Measurements from ENCODE around the gene PARD6A. TPM values are rescaled to one million over a fixed set of nuclear protein-coding genes. Genes with fewer than 3 reads are reported as not detected.

Gene PARD6A
- polyA plus RNA-seq, 1 donor from 2014 or later = 18.5 TPM

GRCh38 chr16:67659675-67660563 lies 841 bp upstream of the PARD6A start, which contains the start of gene ACD:
ACD (minus strand) TSS chr16:67660260; CDS start chr16:67660220, 40 bp downstream.
- H3K4me3 Mint-ChIP-seq = peak within 1 kb of the TSS; percentile 92 to 99 (median 98)
- H3K27ac Mint-ChIP-seq = peak within 1 kb of the TSS; percentile 96 to 98 (median 97)
- H3K9me3 Mint-ChIP-seq = no peaks in the 10 kb centered on the region
- peaks cover 0 to 11% (median 5%) of the 10 kb centered on the region in 3 donors for H3K4me1 Mint-ChIP-seq
- no peaks in the 10 kb centered on the region for H3K27me3 Mint-ChIP-seq
- peaks cover 2% of the 10 kb centered on the region for H3K36me3 Mint-ChIP-seq

DNA sequence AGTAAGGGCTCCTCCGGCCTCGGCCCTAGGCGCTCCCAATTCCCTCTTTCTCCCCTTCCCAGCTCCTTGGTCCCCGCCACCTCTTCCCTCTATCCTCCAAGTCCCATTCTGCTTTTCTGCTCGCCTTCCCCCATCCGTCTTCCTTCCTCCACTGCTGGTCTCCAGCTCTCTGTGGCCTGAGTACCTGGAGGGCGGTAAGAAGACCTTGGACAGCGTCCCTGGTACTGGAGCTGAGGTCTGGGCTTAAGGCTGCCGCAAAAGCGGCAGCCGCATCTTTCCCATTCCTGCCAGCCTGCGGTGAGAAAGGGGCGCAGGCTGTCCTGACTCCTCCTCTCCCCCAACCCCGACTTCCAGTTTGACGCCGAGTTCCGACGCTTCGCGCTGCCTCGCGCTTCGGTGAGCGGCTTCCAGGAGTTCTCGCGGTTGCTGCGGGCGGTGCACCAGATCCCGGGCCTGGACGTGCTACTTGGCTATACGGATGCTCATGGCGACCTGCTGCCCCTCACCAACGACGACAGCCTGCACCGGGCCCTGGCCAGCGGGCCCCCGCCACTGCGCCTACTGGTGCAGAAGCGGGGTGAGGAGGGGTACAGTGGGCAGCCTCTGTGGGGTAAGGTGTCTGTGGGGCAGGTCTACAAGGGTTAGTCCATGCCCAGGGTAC lies 471 bp downstream of the PARD6A start:
- Mint-ChIP-seq H3K4me1 (peaks cover 0 to 15% (median 0%) of the 10 kb centered on the region in 3 donors), H3K27ac (peak overlapping the region; percentile 93 to 97 (median 96))

GRCh38 chr16:67661886-67662652 lies 1.3 kb downstream of the PARD6A start:
- H3K9me3 Mint-ChIP-seq = no peaks in the 10 kb centered on the region
- H3K4me1 Mint-ChIP-seq = peaks cover 0 to 16% (median 2%) of the 10 kb centered on the region in 3 donors
- H3K36me3 Mint-ChIP-seq = peaks cover 2% of the 10 kb centered on the region
- no peaks in the 10 kb centered on the region for H3K27me3 Mint-ChIP-seq
- peak overlapping the region in 3 of 4 donors; percentile 16 to 98 (median 63) for H3K4me3 Mint-ChIP-seq
- peak overlapping the region; percentile 50 to 97 (median 93) for H3K27ac Mint-ChIP-seq

More for the DNA sequence above, 471 bp downstream of the PARD6A start:
- Mint-ChIP-seq H3K9me3 (no peaks in the 10 kb centered on the region), H3K4me3 (peak overlapping the region; percentile 91 to 98 (median 94)), H3K36me3 (peaks cover 2% of the 10 kb centered on the region), H3K27me3 (no peaks in the 10 kb centered on the region)

DNA sequence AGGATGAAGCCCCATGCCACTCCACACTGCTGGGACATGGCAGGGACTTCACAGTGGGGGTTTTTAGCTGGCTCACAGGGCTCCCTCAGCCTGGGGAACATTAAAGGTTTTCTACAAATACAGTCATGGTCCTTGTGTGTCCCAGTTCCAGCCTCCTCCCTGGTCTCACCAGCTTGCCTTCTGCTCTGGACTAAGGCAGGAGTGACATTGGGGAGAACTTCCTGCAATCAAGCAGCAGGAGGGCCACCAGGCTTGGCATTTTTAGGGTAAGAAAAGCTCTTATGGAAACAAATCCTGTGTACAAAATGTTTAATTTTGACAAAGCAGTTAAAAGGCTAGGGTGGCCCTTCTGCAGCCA lies 1.9 kb downstream of the PARD6A start:
- H3K4me3 Mint-ChIP-seq = peak overlapping the region in 2 of 4 donors; percentile 41 to 98
- peak overlapping the region in 2 of 3 donors; percentile 50 to 97 for H3K27ac Mint-ChIP-seq
- peaks cover 0 to 17% (median 5%) of the 10 kb centered on the region in 3 donors for H3K4me1 Mint-ChIP-seq
- peaks cover 2% of the 10 kb centered on the region for H3K36me3 Mint-ChIP-seq
- no peaks in the 10 kb centered on the region for H3K9me3 Mint-ChIP-seq
- no peaks in the 10 kb centered on the region for H3K27me3 Mint-ChIP-seq

GRCh38 chr16:67663151-67663876 lies 2.6 kb downstream of the PARD6A start:
- Mint-ChIP-seq H3K36me3 (peaks cover 2% of the 10 kb centered on the region), H3K9me3 (no peaks in the 10 kb centered on the region), H3K27me3 (no peaks in the 10 kb centered on the region), H3K4me1 (peaks cover 5 to 20% (median 8%) of the 10 kb centered on the region in 3 donors), H3K4me3 (peak overlapping the region in 2 of 4 donors; percentile 41 to 70), H3K27ac (peak overlapping the region in 1 of 3 donors; percentile 97)

- Mint-ChIP-seq H3K27me3 (no peaks in the 10 kb centered on the region), H3K27ac (peak overlapping the region in 2 of 3 donors; percentile 17 to 97), H3K4me1 (peaks cover 10 to 23% (median 11%) of the 10 kb centered on the region in 3 donors), H3K4me3 (peak overlapping the region in 2 of 4 donors; percentile 3 to 70), H3K9me3 (no peaks in the 10 kb centered on the region), H3K36me3 (peaks cover 2% of the 10 kb centered on the region)
Observed at GRCh38 chr16:67663877-67664222, 3.1 kb downstream of the PARD6A start.

- H3K27ac Mint-ChIP-seq = peak overlapping the region in 2 of 3 donors; percentile 17 to 97
- no peaks in the 10 kb centered on the region for H3K9me3 Mint-ChIP-seq
- no peaks in the 10 kb centered on the region for H3K27me3 Mint-ChIP-seq
- peak overlapping the region in 3 of 4 donors; percentile 3 to 70 (median 30) for H3K4me3 Mint-ChIP-seq
- H3K36me3 Mint-ChIP-seq = peaks cover 2% of the 10 kb centered on the region
- H3K4me1 Mint-ChIP-seq = peaks cover 12 to 23% (median 13%) of the 10 kb centered on the region in 3 donors
Observed at GRCh38 chr16:67664258-67664657, 3.5 kb downstream of the PARD6A start.

- Mint-ChIP-seq H3K27ac (peak overlapping the region in 2 of 3 donors; percentile 41 to 59), H3K36me3 (peaks cover 2% of the 10 kb centered on the region), H3K4me1 (peaks cover 15 to 29% (median 17%) of the 10 kb centered on the region in 3 donors), H3K27me3 (no peaks in the 10 kb centered on the region), H3K9me3 (no peaks in the 10 kb centered on the region), H3K4me3 (peak overlapping the region in 1 of 4 donors; percentile 70)
Observed at GRCh38 chr16:67664871-67665270, 4.1 kb downstream of the PARD6A start.

- H3K27me3 Mint-ChIP-seq = no peaks in the 10 kb centered on the region
- H3K27ac Mint-ChIP-seq = peak overlapping the region in 2 of 3 donors; percentile 41 to 86
- peaks cover 17 to 30% (median 17%) of the 10 kb centered on the region in 3 donors for H3K4me1 Mint-ChIP-seq
- H3K4me3 Mint-ChIP-seq = peak overlapping the region in 3 of 4 donors; percentile 16 to 70 (median 58)
- H3K36me3 Mint-ChIP-seq = peaks cover 2% of the 10 kb centered on the region
- no peaks in the 10 kb centered on the region for H3K9me3 Mint-ChIP-seq
Observed at GRCh38 chr16:67665598-67665997, 4.8 kb downstream of the PARD6A start.

GRCh38 chr16:67666032-67666551 lies 5.3 kb downstream of the PARD6A start:
- peak overlapping the region in 3 of 4 donors; percentile 67 to 75 (median 70) for H3K4me3 Mint-ChIP-seq
- no peaks in the 10 kb centered on the region for H3K9me3 Mint-ChIP-seq
- H3K36me3 Mint-ChIP-seq = peaks cover 2% of the 10 kb centered on the region
- H3K27ac Mint-ChIP-seq = peak overlapping the region in 2 of 3 donors; percentile 84 to 86
- peaks cover 17 to 30% (median 18%) of the 10 kb centered on the region in 3 donors for H3K4me1 Mint-ChIP-seq
- no peaks in the 10 kb centered on the region for H3K27me3 Mint-ChIP-seq

GRCh38 chr16:67666559-67667452 lies 6.0 kb downstream of the PARD6A start, which contains the start of the genes C16orf86 and ENKD1:
C16orf86 (plus strand) TSS chr16:67666814; CDS start chr16:67666971, 157 bp downstream.
ENKD1 (minus strand) TSS chr16:67666750; CDS start chr16:67666442, 308 bp downstream.
- H3K9me3 Mint-ChIP-seq = no peaks in the 10 kb centered on the region
- H3K4me1 Mint-ChIP-seq = peaks cover 17 to 24% (median 19%) of the 10 kb centered on the region in 3 donors
- peak within 1 kb of the TSS; percentile 70 to 95 (median 88) for H3K4me3 Mint-ChIP-seq
- H3K27me3 Mint-ChIP-seq = no peaks in the 10 kb centered on the region
- H3K36me3 Mint-ChIP-seq = peaks cover 2% of the 10 kb centered on the region
- H3K27ac Mint-ChIP-seq = peak within 1 kb of the TSS; percentile 84 to 86 (median 84)

GRCh38 chr16:67667453-67667816 lies 6.7 kb downstream of the PARD6A start:
- Mint-ChIP-seq H3K4me1 (peaks cover 18 to 26% (median 21%) of the 10 kb centered on the region in 3 donors), H3K9me3 (no peaks in the 10 kb centered on the region), H3K27ac (peak overlapping the region; percentile 63 to 84 (median 80)), H3K36me3 (peaks cover 2% of the 10 kb centered on the region), H3K4me3 (peak overlapping the region; percentile 64 to 95 (median 88)), H3K27me3 (no peaks in the 10 kb centered on the region)
